Gastrocnemius medialis (tissue), 4 donors: Measurements from ENCODE around the gene SLC11A2.

Experiments used
- POLR2A ChIP-seq, 2 donors: fragments of 450-650 bp; IDR thresholded peaks; one replicate each; pipeline ENCODE4 v1.6.1; 2017; ENCODE audit warnings: antibody characterized with exemption in 2 of 2, mild to moderate bottlenecking in 2 of 2, moderate library complexity in 2 of 2
- TF ChIP-seq, protein P1 (sequence below), 5 experiments: fragments of 450-650 bp in 3 of 5; fragments of 200-600 bp in 2 of 5; sonication (generic) in 2 of 5; IDR thresholded peaks in 4 of 5; conservative IDR thresholded peaks in 1 of 5; 1 replicate in 4 of 5; 2 replicates in 1 of 5; pipeline ENCODE4 v1.5.1; 2016 to 2019; ENCODE audit warnings: antibody characterized with exemption in 5 of 5, mild to moderate bottlenecking in 3 of 5, moderate library complexity in 3 of 5

DNA sequence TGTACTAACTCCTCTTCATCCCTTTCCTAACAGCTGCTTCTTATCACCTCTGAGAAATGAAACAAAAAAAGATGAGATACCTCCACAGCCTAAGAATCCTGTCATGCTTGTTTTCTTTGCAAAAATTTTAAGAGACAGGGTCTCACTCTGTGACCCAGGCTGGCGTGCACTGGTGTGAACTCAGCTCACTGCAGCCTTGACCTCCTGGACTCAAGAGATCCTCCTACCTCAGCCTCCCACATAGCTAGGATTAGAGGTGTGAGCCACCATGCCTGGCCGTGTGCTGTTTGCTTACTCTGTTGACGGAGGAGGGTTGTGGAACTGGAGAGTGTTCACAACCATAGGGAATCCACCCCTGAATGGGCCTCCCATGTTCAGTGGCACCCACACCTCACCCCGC is 41.0 kb upstream of the SLC11A2 start:
- TF ChIP-seq, protein P1, sequence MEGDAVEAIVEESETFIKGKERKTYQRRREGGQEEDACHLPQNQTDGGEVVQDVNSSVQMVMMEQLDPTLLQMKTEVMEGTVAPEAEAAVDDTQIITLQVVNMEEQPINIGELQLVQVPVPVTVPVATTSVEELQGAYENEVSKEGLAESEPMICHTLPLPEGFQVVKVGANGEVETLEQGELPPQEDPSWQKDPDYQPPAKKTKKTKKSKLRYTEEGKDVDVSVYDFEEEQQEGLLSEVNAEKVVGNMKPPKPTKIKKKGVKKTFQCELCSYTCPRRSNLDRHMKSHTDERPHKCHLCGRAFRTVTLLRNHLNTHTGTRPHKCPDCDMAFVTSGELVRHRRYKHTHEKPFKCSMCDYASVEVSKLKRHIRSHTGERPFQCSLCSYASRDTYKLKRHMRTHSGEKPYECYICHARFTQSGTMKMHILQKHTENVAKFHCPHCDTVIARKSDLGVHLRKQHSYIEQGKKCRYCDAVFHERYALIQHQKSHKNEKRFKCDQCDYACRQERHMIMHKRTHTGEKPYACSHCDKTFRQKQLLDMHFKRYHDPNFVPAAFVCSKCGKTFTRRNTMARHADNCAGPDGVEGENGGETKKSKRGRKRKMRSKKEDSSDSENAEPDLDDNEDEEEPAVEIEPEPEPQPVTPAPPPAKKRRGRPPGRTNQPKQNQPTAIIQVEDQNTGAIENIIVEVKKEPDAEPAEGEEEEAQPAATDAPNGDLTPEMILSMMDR (IDR thresholded peaks at IDR 0.05 in 4 of 5, conservative IDR thresholded peaks at IDR 0.05 in 1 of 5), result no peak
- no peak for TF ChIP-seq POLR2A (IDR thresholded peaks at IDR 0.05)
